SH-SY5Y (cell line): ENCODE data around the gene GRIN2A.

ENCODE experiments used
- GATA2 ChIP-seq: IDR thresholded peaks from 2 replicates; pipeline ENCODE4 v1.6.1; 2011; ENCODE audit warnings: mild to moderate bottlenecking, low read depth, low read length
- GATA3 ChIP-seq: IDR thresholded peaks from 2 replicates; pipeline ENCODE4 v1.6.1; 2011; ENCODE audit warnings: low read depth, mild to moderate bottlenecking, low read length, moderate library complexity

Gene GRIN2A

DNA sequence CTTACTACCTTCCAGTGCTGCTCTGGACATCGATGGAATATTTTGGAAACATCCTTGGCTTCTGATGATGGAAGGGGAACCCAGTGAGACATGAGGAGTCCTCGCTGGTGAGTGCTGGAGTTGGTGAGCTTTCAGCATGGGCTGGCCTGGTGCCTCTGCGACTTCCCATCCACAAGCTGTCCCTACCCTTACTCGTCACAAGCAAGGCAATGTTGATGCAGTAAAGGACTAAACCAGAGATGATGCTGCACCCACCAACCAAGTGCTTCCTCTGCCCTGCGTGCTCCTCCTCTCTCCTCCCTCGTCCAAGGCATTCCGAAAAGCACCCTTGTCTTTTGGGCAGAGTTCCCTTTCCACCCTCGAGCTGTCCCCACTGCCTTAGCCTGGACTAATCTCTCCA, 154.7 kb downstream of the GRIN2A start:
- TF ChIP-seq GATA2 (no peak), GATA3 (no peak)

DNA sequence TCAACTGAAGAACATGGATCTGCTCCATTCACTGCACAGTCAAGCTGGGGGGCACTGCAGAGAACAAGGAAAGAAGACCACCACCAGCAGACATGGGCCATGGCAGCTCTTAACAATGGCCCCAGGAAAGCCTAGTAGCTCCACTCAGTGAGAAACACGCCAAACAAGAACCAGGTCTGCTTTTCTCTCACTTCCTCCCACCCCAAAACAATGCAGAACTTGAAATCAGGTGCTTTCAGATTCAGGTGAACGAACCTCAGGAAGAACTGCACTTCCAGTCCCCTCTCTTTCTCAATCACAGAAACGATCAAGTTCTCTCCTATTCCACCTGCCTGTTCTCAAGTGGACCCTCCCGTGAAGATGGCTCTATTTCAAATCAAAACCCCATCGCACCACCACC, 155.6 kb downstream of the GRIN2A start:
- TF ChIP-seq GATA3 (no peak), GATA2 (no peak)

DNA sequence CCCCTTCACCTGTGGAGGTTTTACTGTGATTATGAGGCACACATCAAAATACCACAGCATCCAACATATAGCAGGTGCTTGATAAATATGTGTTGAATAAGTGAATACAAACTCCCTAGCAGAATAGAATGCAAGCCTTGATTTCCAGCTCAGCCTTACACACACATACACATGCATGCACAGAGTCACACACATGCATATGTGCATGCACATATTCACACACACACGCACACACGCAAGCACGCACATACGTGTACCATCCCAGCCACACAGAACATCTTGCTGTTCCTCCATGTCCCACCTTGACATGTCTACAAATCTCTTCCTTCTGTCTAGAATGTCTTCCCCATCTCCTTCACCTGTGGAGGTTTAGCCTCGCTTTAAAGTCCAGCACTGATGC, 160.1 kb downstream of the GRIN2A start:
- no peak for TF ChIP-seq GATA3
- no peak for TF ChIP-seq GATA2

DNA sequence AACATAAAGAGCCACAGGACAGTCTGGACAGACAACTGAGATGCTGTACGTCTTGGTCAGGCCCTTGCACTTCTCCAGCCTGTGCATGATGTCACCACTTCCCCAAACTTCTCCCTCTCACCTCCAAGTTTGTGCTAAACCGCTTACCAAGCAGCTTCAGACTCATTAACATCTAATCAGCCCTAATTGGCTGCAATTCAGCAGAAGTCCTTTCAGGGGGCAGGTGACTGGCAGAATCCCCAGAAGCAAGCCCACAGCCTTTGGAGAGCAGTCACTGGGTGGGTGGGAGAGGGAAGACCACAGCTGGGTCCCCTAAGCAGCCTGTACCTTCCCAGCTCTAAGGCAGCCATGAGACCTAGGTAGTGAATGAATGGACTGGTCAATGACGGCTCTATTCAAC, 161.4 kb downstream of the GRIN2A start:
- TF ChIP-seq GATA3 = no peak
- TF ChIP-seq GATA2 = no peak

DNA sequence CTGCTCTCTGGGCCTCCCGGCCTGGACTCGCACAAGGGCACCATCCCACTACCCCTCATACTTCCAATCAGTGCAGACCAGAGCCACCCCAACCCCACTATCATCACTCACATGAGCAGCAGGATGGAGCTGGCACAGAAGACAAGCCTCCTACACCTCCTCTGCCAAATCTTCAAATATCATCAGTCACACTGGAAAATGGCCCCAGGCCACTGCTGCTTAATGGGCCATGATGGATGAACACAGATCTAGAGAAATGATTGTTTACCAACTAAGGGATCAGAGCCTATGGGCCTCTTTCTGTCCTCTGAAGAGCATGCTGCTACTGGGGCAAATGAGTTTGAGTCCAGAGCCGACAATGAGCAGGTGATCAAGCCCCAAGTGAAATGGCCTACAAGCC, 165.5 kb downstream of the GRIN2A start:
- TF ChIP-seq GATA2 (peak; percentile 37), GATA3 (no peak)

DNA sequence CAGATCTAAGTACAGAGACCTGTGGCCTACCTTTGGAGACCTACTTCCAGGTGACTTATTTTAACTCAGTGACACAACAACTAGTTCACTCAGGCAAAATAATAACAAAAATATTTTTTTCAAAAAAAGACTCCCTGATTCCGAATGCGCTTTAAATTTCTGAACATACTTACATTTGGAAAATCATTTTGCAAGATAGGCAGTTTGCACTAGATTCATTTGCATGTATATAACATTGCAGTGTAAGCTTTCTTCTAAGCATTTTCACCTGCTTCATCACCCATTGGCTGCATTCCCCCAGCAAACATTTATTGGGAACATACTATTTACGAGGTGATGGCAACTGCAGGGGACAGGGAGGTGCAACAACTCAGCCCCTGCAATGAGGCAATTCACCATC, 166.8 kb downstream of the GRIN2A start:
- TF ChIP-seq GATA3 = no peak
- TF ChIP-seq GATA2 = no peak

DNA sequence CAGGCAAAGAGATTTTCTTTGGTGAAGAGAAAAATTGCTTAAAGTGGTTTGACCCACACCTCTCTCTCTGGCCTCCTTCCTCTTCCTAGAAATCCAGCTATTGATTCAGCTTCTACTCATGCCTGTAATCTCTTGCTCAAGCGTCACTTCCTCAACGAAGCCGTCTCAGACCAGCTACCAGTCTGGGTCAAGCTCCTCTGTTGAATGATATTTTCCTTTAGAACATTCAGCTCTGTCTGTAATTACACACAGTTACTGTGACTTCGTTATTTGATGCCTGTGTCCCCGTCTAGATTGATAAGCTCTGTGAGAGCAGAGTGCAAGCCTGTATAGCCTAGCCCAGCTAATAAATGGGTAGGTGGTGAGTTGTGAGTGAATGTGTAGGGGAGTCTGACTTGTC, 168.5 kb downstream of the GRIN2A start:
- TF ChIP-seq GATA2 (no peak), GATA3 (no peak)

DNA sequence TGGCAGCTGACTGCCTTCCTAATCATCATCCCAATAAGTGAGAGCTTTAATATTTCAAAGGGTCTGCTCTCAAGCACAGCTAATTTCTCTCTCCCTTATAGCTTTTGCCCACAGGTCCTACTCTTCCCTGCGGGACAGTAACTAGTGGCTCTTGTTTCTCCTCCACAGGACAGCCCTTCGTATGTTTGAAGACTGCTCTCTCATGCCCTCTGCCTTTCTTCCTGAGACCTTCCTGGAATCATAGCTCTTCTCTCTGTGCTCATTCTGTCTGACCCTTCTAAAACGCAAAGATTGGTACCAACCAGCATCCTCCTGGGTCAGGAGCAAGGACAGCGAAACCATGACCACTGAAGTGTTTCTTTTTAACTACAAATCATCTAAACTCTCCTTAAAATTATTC, 168.9 kb downstream of the GRIN2A start:
- TF ChIP-seq GATA3 (no peak), GATA2 (no peak)

DNA sequence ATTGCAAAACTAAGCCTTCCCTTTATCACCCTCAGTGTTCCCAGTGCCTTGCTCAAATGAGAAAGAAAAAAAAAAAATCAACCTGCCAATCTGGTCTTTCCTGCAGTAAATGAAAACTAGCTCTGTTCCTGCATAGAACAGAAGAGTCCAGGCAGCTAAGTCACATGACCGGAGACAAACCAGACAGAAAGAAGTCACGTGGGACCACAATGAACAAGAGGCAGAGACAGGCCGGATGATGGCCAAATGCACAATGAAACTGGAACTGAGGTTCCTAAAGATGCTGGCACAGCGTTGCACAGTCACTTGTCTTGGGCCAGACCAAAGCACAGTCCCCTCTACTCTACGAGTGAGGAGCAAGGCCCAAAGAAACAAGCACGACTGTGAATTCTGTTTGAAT, 172.5 kb downstream of the GRIN2A start:
- no peak for TF ChIP-seq GATA2
- no peak for TF ChIP-seq GATA3

DNA sequence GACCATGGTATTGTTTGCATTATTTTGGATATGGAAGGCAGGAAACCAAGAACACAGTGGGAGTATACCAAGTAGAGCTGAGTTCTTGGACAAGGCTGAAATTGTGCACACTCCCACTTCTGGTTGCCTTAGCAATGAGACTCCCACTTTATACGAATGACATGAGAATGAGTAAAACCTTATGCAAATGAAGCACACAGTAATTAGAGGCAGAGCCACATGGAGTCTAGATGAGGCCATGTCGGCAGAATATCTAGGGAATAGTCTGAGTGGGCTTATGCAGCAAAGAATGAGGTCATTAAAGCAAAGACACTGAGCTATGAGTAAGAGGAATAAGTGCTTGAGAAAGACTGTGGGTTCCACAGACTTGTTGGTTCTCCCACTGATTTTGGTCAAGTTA, 178.7 kb downstream of the GRIN2A start:
- no peak for TF ChIP-seq GATA2
- no peak for TF ChIP-seq GATA3

DNA sequence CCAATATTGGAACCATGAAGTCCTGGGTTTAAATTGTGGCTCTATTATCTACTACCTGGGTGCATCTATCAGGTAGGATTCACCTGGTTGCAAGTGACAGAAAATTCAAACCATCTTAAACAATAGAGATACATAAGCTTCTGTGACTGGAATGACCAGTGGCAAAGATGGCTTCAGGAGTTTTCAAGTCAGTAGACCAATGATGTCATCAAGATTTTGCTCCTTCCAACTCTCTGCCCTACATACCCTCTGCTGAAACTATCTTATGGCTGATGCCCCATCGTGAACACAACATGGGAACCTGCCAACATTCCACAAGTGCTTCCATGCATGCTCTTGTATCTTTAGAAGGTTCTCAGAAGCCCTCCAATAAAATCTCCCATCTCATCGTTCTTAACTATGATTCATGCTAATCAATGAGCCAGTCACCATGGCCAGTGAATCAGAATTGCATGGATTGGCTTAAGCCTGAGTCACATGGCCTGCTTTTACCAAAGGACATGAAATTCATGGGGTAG, 180.9 kb downstream of the GRIN2A start:
- TF ChIP-seq GATA2 (no peak), GATA3 (no peak)

DNA sequence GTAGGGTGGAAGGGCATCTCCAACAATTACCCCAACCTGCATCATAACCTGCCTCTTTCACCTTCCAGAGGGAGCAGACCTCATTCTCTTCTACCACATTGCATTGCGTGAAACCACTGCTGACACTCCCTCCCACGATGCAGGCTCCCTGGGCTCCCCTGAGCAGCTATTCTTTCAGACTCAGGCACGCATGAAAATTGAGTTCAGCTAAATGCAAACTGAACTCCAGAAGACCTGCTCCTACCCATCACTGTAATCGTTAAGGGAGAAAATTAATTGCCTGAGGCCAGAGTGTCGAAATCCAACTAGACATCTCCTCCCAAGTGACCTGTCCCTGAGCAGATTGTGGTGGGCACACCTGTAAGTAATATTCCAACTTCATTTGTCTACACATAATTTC, 186.0 kb downstream of the GRIN2A start:
- TF ChIP-seq GATA3 (no peak), GATA2 (no peak)

DNA sequence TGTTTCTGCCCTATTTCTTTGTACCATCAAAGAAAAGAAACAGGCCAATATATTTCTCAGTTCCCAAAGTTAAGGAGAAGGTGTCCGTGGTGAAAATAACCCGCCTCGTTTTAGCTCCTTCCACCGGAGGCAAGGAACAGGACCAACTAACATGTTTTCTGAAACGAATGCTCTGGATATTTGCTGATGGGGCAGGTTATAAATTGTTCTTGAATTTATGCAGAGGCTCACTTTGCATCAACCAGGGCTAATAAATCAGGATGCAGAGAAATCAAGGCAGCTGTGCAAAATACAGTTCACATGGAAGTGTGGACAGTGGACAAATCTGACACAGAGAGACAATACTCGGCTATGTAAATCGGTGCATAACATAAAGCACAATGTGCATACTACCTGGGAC, 189.8 kb downstream of the GRIN2A start:
- no peak for TF ChIP-seq GATA2
- no peak for TF ChIP-seq GATA3

DNA sequence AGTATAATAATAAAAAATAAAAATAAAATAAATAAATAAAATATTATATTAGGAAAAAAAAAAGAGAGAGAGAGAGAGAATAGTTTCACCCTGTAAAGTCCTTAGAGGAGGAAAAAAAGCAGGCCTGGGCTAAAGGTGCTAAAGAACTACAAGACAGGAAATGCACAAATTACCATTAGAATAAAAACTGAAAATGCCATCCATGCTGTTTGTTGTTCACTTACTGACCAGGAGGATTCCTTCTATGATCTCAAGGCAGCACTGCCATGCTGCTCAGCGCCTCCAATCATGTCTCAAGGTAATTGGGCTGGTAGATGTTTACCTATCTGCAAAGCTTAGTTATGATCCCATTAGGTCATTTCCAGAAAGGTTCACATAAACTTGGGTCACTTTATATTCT, 201.2 kb downstream of the GRIN2A start:
- TF ChIP-seq GATA2 = no peak
- TF ChIP-seq GATA3 = no peak

DNA sequence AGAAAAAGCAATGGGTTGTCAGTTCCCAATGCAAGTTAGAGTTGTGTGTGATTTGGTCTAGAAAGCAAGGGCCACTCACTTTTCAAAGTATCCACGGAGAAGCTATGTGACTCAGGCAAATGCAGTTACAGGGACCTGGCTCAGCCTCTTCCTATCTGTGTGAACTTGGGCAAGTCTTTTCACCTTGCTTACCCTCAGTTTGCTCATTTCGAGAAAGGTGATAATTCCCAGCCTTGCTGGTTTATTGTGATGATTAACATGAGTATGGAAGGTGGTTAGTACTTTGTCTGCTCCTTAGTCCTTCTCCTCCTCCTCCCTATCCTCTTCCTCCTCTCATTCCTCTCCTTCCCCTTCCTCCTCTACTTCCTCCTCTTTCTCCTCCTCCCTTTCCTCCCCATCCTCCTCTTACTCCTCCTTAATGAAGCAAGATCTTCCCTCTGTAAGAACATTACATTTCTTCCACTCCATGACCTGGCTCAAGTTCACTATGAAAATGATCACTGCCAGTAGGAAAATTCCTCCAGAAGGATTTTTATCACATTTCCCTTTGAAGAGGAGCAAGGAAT, 204.0 kb downstream of the GRIN2A start:
- TF ChIP-seq GATA2 = no peak
- no peak for TF ChIP-seq GATA3

DNA sequence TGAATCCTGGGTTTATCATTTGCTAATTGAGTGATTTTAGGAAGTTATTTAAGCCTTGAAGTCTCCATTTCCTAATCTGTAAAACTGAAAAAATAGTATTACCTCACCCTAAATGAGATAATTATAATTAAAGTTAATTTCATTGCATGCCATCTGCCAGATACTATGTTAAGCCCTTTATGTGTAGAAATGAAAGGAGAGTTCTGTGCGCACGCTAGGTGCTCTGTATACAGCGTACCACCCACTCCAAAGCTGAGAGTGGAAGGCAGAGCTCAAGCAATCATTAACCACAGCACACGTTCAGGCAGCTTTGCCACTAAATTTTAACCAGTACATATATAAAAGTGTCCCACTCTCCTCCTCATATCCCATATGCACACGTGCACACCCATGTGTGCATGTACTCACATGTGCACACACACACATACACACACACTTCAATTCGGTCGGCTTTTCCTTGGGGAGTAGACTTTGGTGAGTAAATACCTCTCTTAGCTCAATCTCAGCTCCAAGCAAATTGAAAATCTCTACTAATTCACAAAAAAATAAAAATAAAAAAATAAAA, 204.8 kb downstream of the GRIN2A start:
- TF ChIP-seq GATA2 (no peak), GATA3 (no peak)

DNA sequence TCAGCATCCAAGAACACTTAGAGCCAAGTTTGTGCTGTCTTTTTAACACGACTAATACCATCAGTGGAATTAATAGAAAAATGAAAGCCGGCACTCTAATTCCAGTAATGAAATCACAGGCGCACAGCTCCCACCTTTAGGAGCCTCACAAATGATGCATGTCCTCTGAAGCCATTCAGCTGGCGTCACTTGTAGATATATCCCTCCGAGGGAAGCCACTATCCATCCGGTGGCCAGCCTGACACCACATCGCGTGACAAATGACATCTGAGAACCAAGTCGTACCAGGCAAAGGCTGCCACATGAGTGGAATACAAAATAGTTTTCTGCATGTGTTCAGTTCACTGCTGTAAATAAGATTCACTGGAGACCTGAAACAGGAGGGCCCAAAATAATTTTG, 205.6 kb downstream of the GRIN2A start:
- TF ChIP-seq GATA3 (no peak), GATA2 (no peak)

DNA sequence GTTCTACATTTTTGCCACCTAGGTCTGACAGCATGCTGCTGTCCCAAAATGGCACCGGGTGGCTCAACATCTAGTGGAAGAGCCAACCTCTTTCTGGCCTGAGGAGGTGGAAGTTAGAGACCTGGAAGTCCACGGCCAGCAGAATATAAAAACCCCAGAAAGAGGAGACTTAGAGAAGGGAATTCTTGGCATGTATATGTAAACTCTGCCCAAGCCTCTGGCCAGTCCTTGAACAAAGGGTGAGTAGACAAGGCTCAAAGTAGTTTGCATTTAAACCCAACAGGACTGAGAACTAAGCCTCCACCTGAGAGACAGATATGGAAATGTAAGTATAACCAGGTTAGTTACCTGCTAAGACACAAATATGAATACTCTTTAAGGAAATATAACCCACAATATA, 210.3 kb downstream of the GRIN2A start:
- TF ChIP-seq GATA2 (no peak), GATA3 (no peak)
